GM12878 (cell line): ENCODE results near the gene C9orf50. TPM values are rescaled to one million over a fixed set of nuclear protein-coding genes. Genes with fewer than 3 reads are reported as not detected.

ENCODE experiments used
- ATAC-seq: fragments of 200-7000 bp; cut with Tn5 transposase; 3 replicates; pipeline ENCODE4 v1.9.1; 2020; ENCODE audit warnings: mild to moderate bottlenecking, moderate library complexity
- BruUV-seq: library from RNA; stranded (reverse); fragments of 400-500 nt; replicated peaks from 2 replicates; lab custom pipeline; 2021; lab: Mats Ljungman, UMichigan
- CTCF ChIA-PET: fragments of 300-600 bp; sonication (Branson Sonifier 250); formaldehyde crosslinking; extraction: SDS; loops from one replicate; lab custom pipeline; 2021; ENCODE audit warnings: inconsistent platforms; lab: Yijun Ruan, JAX
- POLR2A ChIA-PET: fragments of 350-600 bp; formaldehyde crosslinking; extraction: SDS; loops from one replicate; lab custom pipeline; 2021; ENCODE audit warnings: inconsistent platforms; lab: Charles Lee
- RAD21 ChIA-PET: fragments of 300-600 bp; sonication (Branson Sonifier 250); formaldehyde crosslinking; loops from one replicate; lab custom pipeline; 2023; ENCODE audit warnings: antibody characterized with exemption; ENCODE audit not compliant: unreplicated experiment; lab: Charles Lee
- SMC1A ChIA-PET: fragments of 300-600 bp; sonication (Branson Sonifier 250); formaldehyde crosslinking; loops from one replicate; lab custom pipeline; 2023; ENCODE audit not compliant: unreplicated experiment, uncharacterized antibody; lab: Charles Lee
- DNase-seq: peaks from one replicate; pipeline ENCODE4 v3.0.0-alpha.2; 2011; ENCODE audit warnings: low read depth, low spot score
- FAIRE-seq: peaks from 3 replicates; lab custom pipeline; 2011; peaks lifted over from hg19 to GRCh38; lab: Jason Lieb, UNC
- H2AFZ ChIP-seq: 2 replicates; pipeline ENCODE4 v1.6.0; 2011; ENCODE audit warnings: low read depth, low read length, control low read depth; ENCODE audit not compliant: control insufficient read depth
- H3K27ac ChIP-seq: 2 replicates; pipeline ENCODE4 v1.5.1; 2011; ENCODE audit warnings: control low read depth; ENCODE audit not compliant: control insufficient read depth, insufficient read depth
- H3K27me3 ChIP-seq, 2 experiments: replicated peaks in 1 of 2; 2 replicates each; pipeline versions ENCODE4 v1.6.0 to v1.6.1; 2011; ENCODE audit warnings: low read length in 1 of 2; ENCODE audit not compliant: control insufficient read depth in 2 of 2, insufficient read depth in 2 of 2
- H3K36me3 ChIP-seq, 2 experiments: 2 replicates each; pipeline ENCODE4 v1.5.1; 2011; ENCODE audit warnings: low read length in 1 of 2; ENCODE audit not compliant: control insufficient read depth in 2 of 2, insufficient read depth in 2 of 2
- H3K4me1 ChIP-seq: 2 replicates; pipeline ENCODE4 v1.6.1; 2011; ENCODE audit warnings: mild to moderate bottlenecking, low read length, moderate library complexity, mixed read lengths; ENCODE audit not compliant: control insufficient read depth, insufficient read depth
- H3K4me2 ChIP-seq: 2 replicates; pipeline ENCODE4 v1.6.0; 2011; ENCODE audit warnings: control low read depth; ENCODE audit not compliant: control insufficient read depth, insufficient read depth
- H3K4me3 ChIP-seq: fragments of 200-600 bp; sonication (generic); 2 replicates; pipeline ENCODE4 v1.5.1; 2016
- H3K79me2 ChIP-seq: 2 replicates; pipeline ENCODE4 v1.6.0; 2011; ENCODE audit warnings: low read length; ENCODE audit not compliant: control insufficient read depth, insufficient read depth
- H3K9ac ChIP-seq: 2 replicates; pipeline ENCODE4 v1.8.0; 2011; ENCODE audit warnings: low read length, control low read depth, mixed read lengths; ENCODE audit not compliant: control insufficient read depth, insufficient read depth
- H3K9me3 ChIP-seq: replicated peaks from 3 replicates; pipeline ENCODE4 v1.5.1; 2011; ENCODE audit warnings: mild to moderate bottlenecking, low read length; ENCODE audit not compliant: control insufficient read depth, insufficient read depth
- H4K20me1 ChIP-seq: 2 replicates; pipeline ENCODE4 v1.6.0; 2011; ENCODE audit not compliant: control insufficient read depth, insufficient read depth
- ATF3 ChIP-seq: IDR thresholded peaks from 2 replicates; pipeline ENCODE4 v1.6.1; 2011; ENCODE audit warnings: low read depth, mild to moderate bottlenecking, low read length, moderate library complexity, borderline replicate concordance; ENCODE audit errors: extremely low read depth
- BACH1 ChIP-seq: fragments of 450-650 bp; IDR thresholded peaks from 2 replicates; pipeline ENCODE4 v1.6.1; 2017; ENCODE audit warnings: mild to moderate bottlenecking, borderline replicate concordance
- CTCF ChIP-seq, 3 experiments: IDR thresholded peaks in 2 of 3; conservative IDR thresholded peaks in 1 of 3; 2 replicates each; pipeline ENCODE4 v1.5.1; 2011; ENCODE audit warnings: low read depth in 3 of 3, low read length in 3 of 3, mild to moderate bottlenecking in 3 of 3, control low read depth in 2 of 3, moderate library complexity in 2 of 3, inconsistent platforms in 1 of 3, mixed read lengths in 1 of 3; ENCODE audit not compliant: control insufficient read depth in 2 of 3, insufficient read depth in 1 of 3; ENCODE audit errors: extremely low read depth in 1 of 3
- E2F4 ChIP-seq: IDR thresholded peaks from 2 replicates; pipeline ENCODE4 v1.6.1; 2012; ENCODE audit warnings: low read depth, low read length, improper control_type of control experiment
- E4F1 ChIP-seq: fragments of 450-650 bp; IDR thresholded peaks from 2 replicates; pipeline ENCODE4 v1.6.1; 2018; ENCODE audit warnings: borderline replicate concordance, mild to moderate bottlenecking; ENCODE audit not compliant: partially characterized antibody
- JUND ChIP-seq: IDR thresholded peaks from 2 replicates; pipeline ENCODE4 v1.6.1; 2012; ENCODE audit warnings: low read depth, mild to moderate bottlenecking, low read length, improper control_type of control experiment, moderate library complexity
- MAX ChIP-seq: IDR thresholded peaks from 2 replicates; pipeline ENCODE4 v1.6.1; 2012; ENCODE audit warnings: low read depth, low read length, improper control_type of control experiment
- STAT1 ChIP-seq: fragments of 450-650 bp; conservative IDR thresholded peaks from 2 replicates; pipeline ENCODE4 v1.6.1; 2014; ENCODE audit warnings: antibody characterized with exemption, mild to moderate bottlenecking
- TARDBP ChIP-seq: IDR thresholded peaks from 2 replicates; pipeline ENCODE4 v1.6.1; 2016; ENCODE audit warnings: borderline replicate concordance
- WRNIP1 ChIP-seq: IDR thresholded peaks from 2 replicates; pipeline ENCODE4 v1.6.1; 2011; ENCODE audit warnings: low read depth, low read length, improper control_type of control experiment, borderline replicate concordance
- ZNF24 ChIP-seq: fragments of 450-650 bp; IDR thresholded peaks from 2 replicates; pipeline ENCODE4 v1.6.1; 2017; ENCODE audit warnings: antibody characterized with exemption, mild to moderate bottlenecking
- WGBS: methylation state at CpG from one replicate; pipeline ENCODE4 v1.1.6; 2016; ENCODE audit warnings: low lambda C conversion rate; ENCODE audit not compliant: insufficient replicate concordance, insufficient coverage; ENCODE audit errors: missing lambda C conversion rate; 5-methylcytosine and 5-hydroxymethylcytosine counted together
- in situ Hi-C: fragments of 300-500 bp; cut with MboI; formaldehyde crosslinking; loops from 9 replicates; pipeline ENCODE4 v1.14.3; 2018; ENCODE audit warnings: mixed read lengths
- intact Hi-C: fragments of 100-400 bp; cut with micrococcal nuclease; formaldehyde crosslinking; loops from one replicate; pipeline ENCODE4 v1.14.2; 2022; ENCODE audit not compliant: unreplicated experiment
- polyA plus RNA-seq, 11 experiments: library from polyadenylated mRNA; depleted of rRNA in 4 of 11; unstranded in 6 of 11; stranded (reverse) in 5 of 11; fragments of >200 nt; fragmentation: Nextera tagmentation in 4 of 11; fragmentation: Illumina TruSeq in 1 of 11; extraction: Ambion mirVana in 4 of 11; extraction: Trizol in 1 of 11; gene quantifications; 1 replicate in 1 of 11; 2 replicates in 10 of 11; pipeline versions ENCODE4 v1.2.1 to v1.2.3, GENCODE V29; 2011 to 2016; ENCODE audit warnings: inconsistent platforms in 2 of 11, missing spikeins in 2 of 11, low read depth in 1 of 11
- total RNA-seq, 4 experiments: library from RNA; depleted of rRNA in 3 of 4; stranded (reverse); fragments of >200 nt in 3 of 4; fragmentation: Illumina TruSeq in 1 of 4; extraction: Trizol in 1 of 4; gene quantifications; 2 replicates each; pipeline versions ENCODE4 v1.2.1 to v1.2.3, GENCODE V29; 2013 to 2021

C9orf50 gene
- total and polyA plus RNA-seq, 10 of the 15 experiments (the other 5 are each of a cell fraction or from before 2014, with no cell fraction given) = not detected

- TF ChIP-seq ATF3 = no peak
- no peak for TF ChIP-seq STAT1
- no peak for TF ChIP-seq MAX
- TF ChIP-seq, all 136 proteins: peak for 0
Observed at GRCh38 chr9:129613520-129614175, 7.3 kb downstream of the C9orf50 start (continued).

- Histone ChIP-seq H3K36me3 (no peaks in the 10 kb centered on the region), H3K9me3 (no peaks in the 10 kb centered on the region), H3K9ac (no peak overlapping the region), H3K4me1 (peaks cover 8% of the 10 kb centered on the region), H3K27ac (no peak overlapping the region), H4K20me1 (no peaks in the 10 kb centered on the region; the same call in 1 of the 2 replicates), H2AFZ (no peak overlapping the region), H3K27me3 (no peaks in the 10 kb centered on the region), H3K4me2 (no peak overlapping the region), H3K4me3 (no peak overlapping the region), H3K79me2 (no peaks in the 10 kb centered on the region)
- SMC1A ChIA-PET = no interaction called here
- CTCF ChIA-PET = interaction anchor here (1.2 to 4.3 kb wide), 2 partner anchors 11 to 474 kb away, joined by 4 to 27 read pairs; no protein-coding TSS in a partner anchor
- WGBS = 40% methylated on average over 14 of the region's 15 CpGs
- FAIRE-seq (no peak), DNase-seq (no peak), ATAC-seq (no peak)
- POLR2A ChIA-PET = interaction anchor here (1.1 kb wide), 1 partner anchor 473 kb away, joined by 3 read pairs; no protein-coding TSS in a partner anchor
- RAD21 ChIA-PET = interaction anchor here (0.7 to 1.8 kb wide), 3 partner anchors 439 to 498 kb away, joined by 3 to 7 read pairs (median 3); no protein-coding TSS in a partner anchor
- BruUV-seq = no TSS peak
- in situ Hi-C loops (loop anchor here (5.0 kb wide), 2 partner anchors 441 to 481 kb away; no protein-coding TSS in a partner anchor), intact Hi-C loops (loop anchor here (10.0 kb wide), 1 partner anchor 438 kb away; the partner anchor contains the start of gene IER5L)
- TF ChIP-seq BACH1 (no peak), ZNF24 (no peak), MAX (no peak), CTCF (IDR thresholded peaks at IDR 0.05 in 2 of 3, conservative IDR thresholded peaks at IDR 0.05 in 1 of 3; ENCODE audit: control insufficient read depth in 2 of 3, extremely low read depth in 1 of 3, insufficient read depth in 1 of 3, low read depth in 3 of 3, low read length in 3 of 3) (no peak), WRNIP1 (no peak), TARDBP (no peak), E2F4 (no peak), JUND (no peak), E4F1 (no peak)
Observed at GRCh38 chr9:129612815-129613519, 7.9 kb downstream of the C9orf50 start.
